Measurements from ENCODE around the gene DDX24. TPM values are rescaled to one million over a fixed set of nuclear protein-coding genes. Genes with fewer than 3 reads are reported as not detected.

DDX24 gene
- total and polyA plus RNA-seq, 7 experiments from 2014 or later, result 190 to 438 (median 320) TPM

- Mint-ChIP-seq H3K9me3 (peaks cover 0 to 3% (median 0%) of the 10 kb centered on the region in 11 donors), H3K4me3 (no peak overlapping the region), H3K27ac (peak overlapping the region in 1 of 9 donors; percentile 59), H3K36me3 (no peaks in the 10 kb centered on the region), H3K4me1 (peaks cover 4 to 36% (median 8%) of the 10 kb centered on the region in 7 donors), H3K27me3 (peaks cover 0 to 11% (median 0%) of the 10 kb centered on the region in 5 donors)
- DNase-seq (no peak), ATAC-seq (no peak)
- no peak overlapping the region for H3K4me3 ChIP-seq (ENCODE audit: low read length)
- peaks cover 0 to 4% of the 10 kb centered on the region in 2 donors for H3K4me1 ChIP-seq (ENCODE audit: control insufficient read depth in 2 of 2, insufficient read depth in 2 of 2, low read length in 2 of 2)
- CTCF ChIA-PET, result interaction anchor here (1.5 kb wide), 1 partner anchor 82 kb away, joined by 5 read pairs; no protein-coding TSS in a partner anchor
- no peaks in the 10 kb centered on the region for H3K36me3 ChIP-seq (ENCODE audit: control insufficient read depth in 2 of 3, insufficient read depth in 3 of 3, low read length in 3 of 3)
- no peaks in the 10 kb centered on the region for H3K27me3 ChIP-seq (ENCODE audit: control insufficient read depth in 2 of 2, insufficient read depth in 2 of 2, low read length in 2 of 2)
- POLR2A ChIA-PET, result interaction anchor here (1.1 kb wide), 1 partner anchor 9 kb away, joined by 4 read pairs; no protein-coding TSS in a partner anchor
- no peaks in the 10 kb centered on the region for H3K9me3 ChIP-seq (ENCODE audit: control insufficient read depth in 2 of 3, low read length in 3 of 3)
- no peak overlapping the region for H3K27ac ChIP-seq (ENCODE audit: low read depth, low read length)
- intact Hi-C loops (cut with micrococcal nuclease), result no loop called here
These were observed 60.0 kb downstream of the DDX24 start for GRCh38 chr14:94021001-94021400.

- ATAC-seq (no peak), DNase-seq (no peak)
- Histone ChIP-seq H3K4me3 (ENCODE audit: low read length) (no peak overlapping the region), H3K36me3 (ENCODE audit: control insufficient read depth in 2 of 3, insufficient read depth in 3 of 3, low read length in 3 of 3) (no peaks in the 10 kb centered on the region), H3K9me3 (ENCODE audit: control insufficient read depth in 2 of 3, low read length in 3 of 3) (no peaks in the 10 kb centered on the region), H3K27ac (ENCODE audit: low read depth, low read length) (no peak overlapping the region), H3K4me1 (ENCODE audit: control insufficient read depth in 2 of 2, insufficient read depth in 2 of 2, low read length in 2 of 2) (no peaks in the 10 kb centered on the region), H3K27me3 (ENCODE audit: control insufficient read depth in 2 of 2, insufficient read depth in 2 of 2, low read length in 2 of 2) (no peaks in the 10 kb centered on the region)
- Mint-ChIP-seq H3K36me3 (no peaks in the 10 kb centered on the region), H3K27me3 (peaks cover 0 to 11% (median 0%) of the 10 kb centered on the region in 5 donors), H3K4me3 (no peak overlapping the region), H3K4me1 (peaks cover 0 to 32% (median 8%) of the 10 kb centered on the region in 7 donors), H3K9me3 (peaks cover 0 to 3% (median 0%) of the 10 kb centered on the region in 11 donors), H3K27ac (peak overlapping the region in 2 of 9 donors; percentile 40 to 78)
- intact Hi-C loops (cut with micrococcal nuclease), result no loop called here
- CTCF ChIA-PET, result interaction anchor here (1.5 kb wide), 1 partner anchor 81 kb away, joined by 5 read pairs; no protein-coding TSS in a partner anchor
- POLR2A ChIA-PET, result interaction anchor here (1.1 kb wide), 1 partner anchor 9 kb away, joined by 4 read pairs; no protein-coding TSS in a partner anchor
These were observed 60.7 kb downstream of the DDX24 start for GRCh38 chr14:94020267-94020666.

GRCh38 chr14:94019329-94019728 lies 61.7 kb downstream of the DDX24 start:
- POLR2A ChIA-PET, result no interaction called here
- Histone ChIP-seq H3K4me3 (ENCODE audit: low read length) (no peak overlapping the region), H3K27me3 (ENCODE audit: control insufficient read depth in 2 of 2, insufficient read depth in 2 of 2, low read length in 2 of 2) (no peaks in the 10 kb centered on the region), H3K27ac (ENCODE audit: low read depth, low read length) (no peak overlapping the region), H3K9me3 (ENCODE audit: control insufficient read depth in 2 of 3, low read length in 3 of 3) (no peaks in the 10 kb centered on the region), H3K36me3 (ENCODE audit: control insufficient read depth in 2 of 3, insufficient read depth in 3 of 3, low read length in 3 of 3) (no peaks in the 10 kb centered on the region), H3K4me1 (ENCODE audit: control insufficient read depth in 2 of 2, insufficient read depth in 2 of 2, low read length in 2 of 2) (no peaks in the 10 kb centered on the region)
- DNase-seq, result no peak
- peaks cover 0 to 3% (median 0%) of the 10 kb centered on the region in 11 donors for H3K9me3 Mint-ChIP-seq
- H3K4me3 Mint-ChIP-seq, result no peak overlapping the region
- no peak for ATAC-seq
- CTCF ChIA-PET, result interaction anchor here (1.1 kb wide), 1 partner anchor 17 kb away, joined by 3 read pairs; no protein-coding TSS in a partner anchor
- intact Hi-C loops (cut with micrococcal nuclease), result no loop called here
- H3K27ac Mint-ChIP-seq, result peak overlapping the region in 1 of 9 donors; percentile 46
- H3K27me3 Mint-ChIP-seq, result peaks cover 0 to 11% (median 0%) of the 10 kb centered on the region in 5 donors
- peaks cover 0 to 39% (median 8%) of the 10 kb centered on the region in 7 donors for H3K4me1 Mint-ChIP-seq
- H3K36me3 Mint-ChIP-seq, result no peaks in the 10 kb centered on the region

- intact Hi-C loops (cut with micrococcal nuclease), result no loop called here
- H3K4me3 ChIP-seq (ENCODE audit: low read length), result no peak overlapping the region
- H3K27me3 ChIP-seq (ENCODE audit: control insufficient read depth in 2 of 2, insufficient read depth in 2 of 2, low read length in 2 of 2), result no peaks in the 10 kb centered on the region
- H3K27ac Mint-ChIP-seq, result no peak overlapping the region
- no peaks in the 10 kb centered on the region for H3K36me3 Mint-ChIP-seq
- CTCF ChIA-PET, result interaction anchor here (0.6 to 1.1 kb wide), 3 partner anchors 32 to 82 kb away, joined by 3 to 4 read pairs (median 3); no protein-coding TSS in a partner anchor
- POLR2A ChIA-PET, result interaction anchor here (1.4 kb wide), 1 partner anchor 8 kb away, joined by 4 read pairs; the partner anchor contains the start of gene OTUB2
- H3K4me1 ChIP-seq (ENCODE audit: control insufficient read depth in 2 of 2, insufficient read depth in 2 of 2, low read length in 2 of 2), result no peaks in the 10 kb centered on the region
- DNase-seq (no peak), ATAC-seq (no peak)
- H3K36me3 ChIP-seq (ENCODE audit: control insufficient read depth in 2 of 3, insufficient read depth in 3 of 3, low read length in 3 of 3), result no peaks in the 10 kb centered on the region
- peaks cover 0 to 10% (median 0%) of the 10 kb centered on the region in 5 donors for H3K27me3 Mint-ChIP-seq
- H3K27ac ChIP-seq (ENCODE audit: low read depth, low read length), result no peak overlapping the region
- H3K9me3 Mint-ChIP-seq, result peaks cover 0 to 3% (median 0%) of the 10 kb centered on the region in 11 donors
- no peak overlapping the region for H3K4me3 Mint-ChIP-seq
- H3K9me3 ChIP-seq (ENCODE audit: control insufficient read depth in 2 of 3, low read length in 3 of 3), result no peaks in the 10 kb centered on the region
- peaks cover 0 to 35% (median 8%) of the 10 kb centered on the region in 7 donors for H3K4me1 Mint-ChIP-seq
These were observed 62.7 kb downstream of the DDX24 start for GRCh38 chr14:94018308-94018707.

- Mint-ChIP-seq H3K27me3 (peaks cover 0 to 10% (median 0%) of the 10 kb centered on the region in 5 donors), H3K4me3 (no peak overlapping the region), H3K9me3 (peaks cover 0 to 3% (median 0%) of the 10 kb centered on the region in 11 donors), H3K4me1 (peaks cover 8 to 28% (median 15%) of the 10 kb centered on the region in 7 donors), H3K27ac (no peak overlapping the region), H3K36me3 (no peaks in the 10 kb centered on the region)
- Histone ChIP-seq H3K4me3 (ENCODE audit: low read length) (no peak overlapping the region), H3K27me3 (ENCODE audit: control insufficient read depth in 2 of 2, insufficient read depth in 2 of 2, low read length in 2 of 2) (no peaks in the 10 kb centered on the region), H3K9me3 (ENCODE audit: control insufficient read depth in 2 of 3, low read length in 3 of 3) (no peaks in the 10 kb centered on the region), H3K4me1 (ENCODE audit: control insufficient read depth in 2 of 2, insufficient read depth in 2 of 2, low read length in 2 of 2) (peaks cover 3 to 10% of the 10 kb centered on the region in 2 donors), H3K27ac (ENCODE audit: low read depth, low read length) (no peak overlapping the region), H3K36me3 (ENCODE audit: control insufficient read depth in 2 of 3, insufficient read depth in 3 of 3, low read length in 3 of 3) (no peaks in the 10 kb centered on the region)
- no peak for DNase-seq
- no peak for ATAC-seq
- POLR2A ChIA-PET, result no interaction called here
- intact Hi-C loops (cut with micrococcal nuclease), result no loop called here
- CTCF ChIA-PET, result no interaction called here
These were observed 64.5 kb downstream of the DDX24 start for GRCh38 chr14:94016446-94016976.

- intact Hi-C loops (cut with micrococcal nuclease), result no loop called here
- Histone ChIP-seq H3K4me3 (ENCODE audit: low read length) (no peak overlapping the region), H3K27me3 (ENCODE audit: control insufficient read depth in 2 of 2, insufficient read depth in 2 of 2, low read length in 2 of 2) (no peaks in the 10 kb centered on the region), H3K9me3 (ENCODE audit: control insufficient read depth in 2 of 3, low read length in 3 of 3) (no peaks in the 10 kb centered on the region), H3K27ac (ENCODE audit: low read depth, low read length) (no peak overlapping the region), H3K4me1 (ENCODE audit: control insufficient read depth in 2 of 2, insufficient read depth in 2 of 2, low read length in 2 of 2) (peaks cover 11 to 15% of the 10 kb centered on the region in 2 donors), H3K36me3 (ENCODE audit: control insufficient read depth in 2 of 3, insufficient read depth in 3 of 3, low read length in 3 of 3) (no peaks in the 10 kb centered on the region)
- no peaks in the 10 kb centered on the region for H3K36me3 Mint-ChIP-seq
- DNase-seq (no peak), ATAC-seq (no peak)
- H3K27me3 Mint-ChIP-seq, result peaks cover 0 to 6% (median 0%) of the 10 kb centered on the region in 5 donors
- ChIA-PET CTCF (interaction anchor here (0.6 kb wide), 1 partner anchor 471 kb away, joined by 4 read pairs; no protein-coding TSS in a partner anchor), POLR2A (no interaction called here)
- peaks cover 13 to 32% (median 27%) of the 10 kb centered on the region in 7 donors for H3K4me1 Mint-ChIP-seq
- peaks cover 0 to 3% (median 0%) of the 10 kb centered on the region in 11 donors for H3K9me3 Mint-ChIP-seq
- no peak overlapping the region for H3K27ac Mint-ChIP-seq
- no peak overlapping the region for H3K4me3 Mint-ChIP-seq
These were observed 65.8 kb downstream of the DDX24 start for GRCh38 chr14:94015223-94015622.

Data from naive thymus-derived CD4-positive, alpha-beta T cell (primary cell).